Mucosa of descending colon (tissue), 3 donors: ENCODE measurements around the gene B3GNT3. TPM values are rescaled to one million over a fixed set of nuclear protein-coding genes. Genes with fewer than 3 reads are reported as not detected.

Experiments used
- ATAC-seq: fragments of 200-7000 bp; cut with Tn5 transposase; one replicate; pipeline ENCODE4 v1.9.1; 2020; ENCODE audit warnings: mild to moderate bottlenecking, moderate library complexity
- DNase-seq, 3 donors: peaks; one replicate each; pipeline ENCODE4 v3.0.0-alpha.2; 2020
- H3K36me3 ChIP-seq: fragments of 200-600 bp; one replicate; pipeline ENCODE4 v1.8.0; 2021; ENCODE audit warnings: low read depth, mild to moderate bottlenecking
- H3K4me1 ChIP-seq: fragments of 200-600 bp; one replicate; pipeline ENCODE4 v1.8.0; 2021; ENCODE audit warnings: low read depth, mild to moderate bottlenecking
- H3K4me3 ChIP-seq: fragments of 200-600 bp; one replicate; pipeline ENCODE4 v1.8.0; 2021; ENCODE audit warnings: mild to moderate bottlenecking
- H3K9me3 ChIP-seq: fragments of 200-600 bp; one replicate; pipeline ENCODE4 v1.8.0; 2021; ENCODE audit warnings: mild to moderate bottlenecking
- CTCF ChIP-seq: fragments of 200-600 bp; IDR thresholded peaks from one replicate; pipeline ENCODE4 v1.8.0; 2022; ENCODE audit warnings: antibody characterized with exemption, mild to moderate bottlenecking
- intact Hi-C, 2 donors: fragments of 100-400 bp; cut with DNase I in 1 of 2; cut with micrococcal nuclease in 1 of 2; formaldehyde crosslinking; loops; one replicate each; pipeline versions ENCODE4 v1.11.0 to v1.11.1; 2022; cut with DNase I, micrococcal nuclease
- total RNA-seq, 3 donors: library from RNA; stranded (reverse); fragmentation: NEBNext Ultra II Directional in 2 of 3; extraction: Animal tissue kit (Norgen Biotek cat#: 25700) in 2 of 3; gene quantifications; one replicate each; pipeline versions ENCODE4 v1.2.1 to v1.2.4, GENCODE V29; 2021 to 2023
- donor health status: DM: no; HTN: no; CAD: no; lungs with moderate emphysema.
- donor health status: DM: no; HTN: no; CAD: no.
- donor health status: DM: no; HTN: yes; CAD: no.

Gene B3GNT3
- total RNA-seq, 3 donors from 2014 or later, result 77.6 to 205 (median 189) TPM

- no peak for TF ChIP-seq CTCF
- peak; percentile 12 for ATAC-seq
- no peaks in the 10 kb centered on the region for H3K9me3 ChIP-seq
- peaks cover 7% of the 10 kb centered on the region for H3K4me1 ChIP-seq
- no peak overlapping the region for H3K4me3 ChIP-seq
- DNase-seq, result no peak
- intact Hi-C loops, result no loop called here
- no peaks in the 10 kb centered on the region for H3K36me3 ChIP-seq
These were observed 46.5 kb downstream of the B3GNT3 start for GRCh38 chr19:17841371-17841809.

GRCh38 chr19:17841810-17842662, 47.1 kb downstream of the B3GNT3 start:
- intact Hi-C loops, result no loop called here
- Histone ChIP-seq H3K4me1 (peaks cover 7% of the 10 kb centered on the region), H3K4me3 (no peak overlapping the region), H3K9me3 (no peaks in the 10 kb centered on the region), H3K36me3 (no peaks in the 10 kb centered on the region)
- TF ChIP-seq CTCF, result no peak
- ATAC-seq, result peak; percentile 92
- peak; percentile 74 to 84 (median 81) for DNase-seq

- no peak for TF ChIP-seq CTCF
- DNase-seq (no peak), ATAC-seq (no peak)
- no peaks in the 10 kb centered on the region for H3K36me3 ChIP-seq
- peaks cover 7% of the 10 kb centered on the region for H3K4me1 ChIP-seq
- intact Hi-C loops, result no loop called here
- H3K9me3 ChIP-seq, result no peaks in the 10 kb centered on the region
- H3K4me3 ChIP-seq, result no peak overlapping the region
These were observed 47.8 kb downstream of the B3GNT3 start for GRCh38 chr19:17842663-17843291.

- Histone ChIP-seq H3K36me3 (no peaks in the 10 kb centered on the region), H3K4me3 (no peak overlapping the region), H3K9me3 (no peaks in the 10 kb centered on the region), H3K4me1 (peaks cover 7% of the 10 kb centered on the region)
- no peak for TF ChIP-seq CTCF
- no peak for DNase-seq
- intact Hi-C loops, result no loop called here
- ATAC-seq, result no peak
These were observed 48.4 kb downstream of the B3GNT3 start for GRCh38 chr19:17843292-17843827.

GRCh38 chr19:17843908-17844490, 49.1 kb downstream of the B3GNT3 start:
- H3K4me1 ChIP-seq, result peaks cover 7% of the 10 kb centered on the region
- no peak for ATAC-seq
- intact Hi-C loops, result no loop called here

More at GRCh38 chr19:17843908-17844490, 49.1 kb downstream of the B3GNT3 start:
- no peak overlapping the region for H3K4me3 ChIP-seq
- no peak for DNase-seq
- no peaks in the 10 kb centered on the region for H3K9me3 ChIP-seq
- no peak for TF ChIP-seq CTCF
- no peaks in the 10 kb centered on the region for H3K36me3 ChIP-seq
